Measurements from ENCODE around the gene GABARAP.

DNA sequence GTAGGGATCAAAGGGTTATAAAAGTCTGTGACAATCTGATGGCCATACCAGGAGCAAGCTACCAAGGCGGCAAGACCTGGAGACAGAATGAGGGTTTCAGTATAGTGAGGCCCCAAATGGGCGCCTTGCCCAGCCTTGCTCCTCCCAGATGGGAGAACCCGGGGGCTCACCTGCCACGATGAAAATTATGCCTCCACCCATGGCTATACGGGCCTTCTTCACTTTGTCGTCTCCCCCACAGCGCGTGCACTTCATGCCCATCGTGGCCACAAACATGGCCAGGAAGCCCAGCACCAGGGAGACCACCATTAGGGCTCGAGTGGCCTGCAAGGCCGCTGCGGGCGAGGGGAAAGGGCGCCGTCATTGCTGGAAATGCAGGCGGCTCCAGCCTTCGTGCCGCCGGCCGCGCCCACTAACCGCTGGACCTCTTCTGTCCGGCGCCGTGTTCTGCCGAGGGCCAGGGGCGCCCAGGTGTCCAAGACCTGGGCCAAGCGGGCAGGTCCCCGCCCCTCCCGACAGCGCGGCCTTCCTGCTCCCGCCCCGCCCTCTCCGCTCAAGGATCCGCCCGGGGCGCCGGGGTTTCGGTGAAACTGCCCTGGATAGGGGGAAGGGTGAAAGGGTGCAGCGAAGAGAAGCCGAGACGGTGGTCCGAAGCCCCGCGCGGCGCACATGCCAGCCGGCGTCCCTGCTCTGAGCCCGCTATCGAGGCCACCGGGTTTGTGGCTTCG, 18.6 kb upstream of the GABARAP start:
- TF ChIP-seq POLR2A (IDR thresholded peaks at IDR 0.05; ENCODE audit: low read length): peak; percentile 24
- TF ChIP-seq GATA1 (IDR thresholded peaks at IDR 0.05; ENCODE audit: low read depth, low read length): no peak

Data from erythroblast (primary cell).